Effector memory CD8-positive, alpha-beta T cell (primary cell): Measurements from ENCODE around the gene ARG1.

Experiments used
- ATAC-seq: fragments of 150-1000 bp; cut with Tn5 transposase; replicated peaks from 2 replicates; pipeline ENCODE4 v1.10.0; 2021; ENCODE audit warnings: mild to moderate bottlenecking, moderate library complexity
- DNase-seq, 3 experiments: peaks; one replicate each; pipeline ENCODE4 v3.0.0; 2021
- H3K27ac Mint-ChIP-seq, 2 donors: one replicate each; pipeline ENCODE4 v1.8.0; 2022; ENCODE audit warnings: mild to moderate bottlenecking in 2 of 2, mixed read lengths in 2 of 2, moderate library complexity in 2 of 2
- H3K27me3 Mint-ChIP-seq, 2 donors: one replicate each; pipeline ENCODE4 v1.8.0; 2022; ENCODE audit warnings: mixed read lengths in 2 of 2
- H3K36me3 Mint-ChIP-seq: one replicate; pipeline ENCODE4 v1.8.0; 2022; ENCODE audit warnings: mild to moderate bottlenecking, moderate library complexity, mixed read lengths; ENCODE audit not compliant: insufficient read depth
- H3K4me1 Mint-ChIP-seq, 2 donors: one replicate each; pipeline ENCODE4 v1.8.0; 2022; ENCODE audit warnings: low read depth in 2 of 2, mixed read lengths in 2 of 2
- H3K4me3 Mint-ChIP-seq, 2 donors: one replicate each; pipeline ENCODE4 v1.8.0; 2022; ENCODE audit warnings: mild to moderate bottlenecking in 2 of 2, mixed read lengths in 2 of 2, moderate library complexity in 2 of 2
- H3K9me3 Mint-ChIP-seq, 2 donors: one replicate each; pipeline ENCODE4 v1.8.0; 2022; ENCODE audit warnings: mixed read lengths in 2 of 2

ARG1 gene

DNA sequence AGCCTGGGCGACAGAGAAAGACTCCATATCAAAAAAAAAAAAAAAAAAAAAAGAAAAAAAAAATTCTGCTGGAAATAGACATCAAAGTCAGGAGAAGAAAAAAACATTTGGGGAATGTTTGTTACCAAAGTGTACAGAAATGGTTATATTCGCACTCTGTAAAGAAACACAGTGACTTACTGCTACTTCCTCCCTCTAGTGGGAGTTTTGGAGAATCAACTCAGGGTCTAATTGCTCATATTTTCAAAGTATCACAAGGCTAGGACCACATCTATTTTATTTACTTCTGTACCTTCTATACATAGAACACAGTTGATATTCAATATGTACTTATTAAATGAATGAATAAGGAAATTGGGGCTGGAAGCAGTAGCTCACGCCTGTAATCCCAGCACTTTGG, 24.4 kb downstream of the ARG1 start:
- no peak for ATAC-seq
- H3K27ac Mint-ChIP-seq, result no peak overlapping the region
- H3K4me1 Mint-ChIP-seq, result peaks cover 0 to 5% of the 10 kb centered on the region in 2 donors
- no peak overlapping the region for H3K4me3 Mint-ChIP-seq
- H3K27me3 Mint-ChIP-seq, result no peaks in the 10 kb centered on the region
- peaks cover 89% of the 10 kb centered on the region for H3K36me3 Mint-ChIP-seq
- no peak for DNase-seq
- no peaks in the 10 kb centered on the region for H3K9me3 Mint-ChIP-seq

DNA sequence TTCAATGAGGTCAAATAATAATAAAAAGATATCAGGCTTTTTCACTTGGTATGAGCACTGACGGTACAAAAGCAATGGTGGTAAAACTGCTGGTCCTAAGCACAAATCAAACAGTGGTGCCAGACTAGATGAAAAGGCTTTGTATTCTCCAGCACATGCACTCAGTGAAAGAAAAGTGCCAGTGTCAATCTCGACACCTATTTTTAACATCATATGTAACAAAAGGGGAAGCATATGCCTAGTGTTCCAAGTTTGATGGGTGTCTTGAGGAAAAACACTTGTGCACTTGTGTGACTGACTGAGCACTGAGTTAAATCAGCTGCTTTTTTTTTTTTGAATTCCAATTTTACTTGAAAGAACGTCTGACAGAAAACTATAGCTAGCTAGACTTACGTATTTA, 27.7 kb downstream of the ARG1 start:
- ATAC-seq (no peak), DNase-seq (no peak)
- Mint-ChIP-seq H3K4me3 (no peak overlapping the region), H3K27ac (peak overlapping the region in 1 of 2 donors; percentile 16), H3K27me3 (no peaks in the 10 kb centered on the region), H3K36me3 (peaks cover 88% of the 10 kb centered on the region), H3K4me1 (peaks cover 2 to 3% of the 10 kb centered on the region in 2 donors), H3K9me3 (no peaks in the 10 kb centered on the region)

DNA sequence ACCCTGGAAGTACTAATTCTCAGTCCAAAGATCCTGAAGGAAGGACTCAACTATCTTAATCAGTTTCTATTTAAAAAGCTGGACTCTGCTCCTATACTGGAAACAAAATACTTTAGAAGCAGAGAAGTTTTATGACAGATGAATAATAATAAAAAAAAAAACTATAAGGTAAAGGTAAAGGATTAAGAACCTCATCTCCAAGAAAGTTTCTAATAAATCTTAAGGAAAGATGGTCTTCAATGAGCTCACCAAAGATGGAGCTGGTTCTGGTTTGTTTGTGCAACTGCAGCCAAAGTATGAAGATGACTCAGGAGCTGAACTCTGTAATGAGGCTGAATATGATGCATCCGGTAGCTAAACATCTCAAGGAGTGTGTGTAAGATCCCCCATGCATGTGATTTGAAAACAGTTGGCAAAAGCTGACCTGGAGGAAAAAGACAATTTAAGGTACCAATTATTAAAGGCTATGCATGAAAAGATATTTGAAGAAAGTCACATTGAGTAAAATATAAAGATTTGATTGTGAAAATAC, 29.8 kb downstream of the ARG1 start:
- Mint-ChIP-seq H3K4me1 (peaks cover 2 to 7% of the 10 kb centered on the region in 2 donors), H3K36me3 (peaks cover 83% of the 10 kb centered on the region), H3K4me3 (no peak overlapping the region), H3K27ac (no peak overlapping the region), H3K27me3 (no peaks in the 10 kb centered on the region), H3K9me3 (no peaks in the 10 kb centered on the region)
- DNase-seq (no peak), ATAC-seq (no peak)

DNA sequence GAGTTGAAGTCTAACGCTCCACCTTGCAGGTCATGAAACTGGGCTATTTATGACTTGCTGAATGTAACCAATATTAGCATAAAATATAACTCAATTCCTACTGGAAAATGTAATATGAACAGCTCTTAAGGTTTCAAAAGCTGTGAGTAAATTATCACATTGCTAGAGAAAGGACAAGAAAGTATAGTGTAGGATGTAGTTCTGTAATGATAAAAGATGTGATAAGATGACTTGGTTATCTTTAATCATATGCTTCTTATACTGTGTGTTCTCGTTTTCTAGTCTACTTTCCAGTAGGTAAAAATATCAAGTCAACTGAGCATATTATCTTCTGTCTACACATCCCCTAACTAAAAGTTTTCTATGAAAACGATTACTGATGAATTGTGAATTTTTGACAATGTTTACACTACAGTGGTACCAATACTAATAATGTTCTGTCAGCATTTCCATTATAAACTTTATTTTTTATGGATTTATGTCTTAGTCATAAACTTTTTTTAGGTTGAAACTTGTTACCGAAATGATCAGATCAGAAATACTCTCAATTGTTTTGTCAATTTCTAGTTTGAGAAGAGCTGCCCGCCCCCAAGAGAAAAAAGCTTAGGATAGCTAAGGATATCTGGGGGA, 40.4 kb downstream of the ARG1 start:
- Mint-ChIP-seq H3K36me3 (peaks cover 81% of the 10 kb centered on the region), H3K4me3 (no peak overlapping the region), H3K27me3 (no peaks in the 10 kb centered on the region), H3K4me1 (peaks cover 4 to 7% of the 10 kb centered on the region in 2 donors), H3K9me3 (no peaks in the 10 kb centered on the region), H3K27ac (no peak overlapping the region)
- DNase-seq (no peak), ATAC-seq (no peak)

DNA sequence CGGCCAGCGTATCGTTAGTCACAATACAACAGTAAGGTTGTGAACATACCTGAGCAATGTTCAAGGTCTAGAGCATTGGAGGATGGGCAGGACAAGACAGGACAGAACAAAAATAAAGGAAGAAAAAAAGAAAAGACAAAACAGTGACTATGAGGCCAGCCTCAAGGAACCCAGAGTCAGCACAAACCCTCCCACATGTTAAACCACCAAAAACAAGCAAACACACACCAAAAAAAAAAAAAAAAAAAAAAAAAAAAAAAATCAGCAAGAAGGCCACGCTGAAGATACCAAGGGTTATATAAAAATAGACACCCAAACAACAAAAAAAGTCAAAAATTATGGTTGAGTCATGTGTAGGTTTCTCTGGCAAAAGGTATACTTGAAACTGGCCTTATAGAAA, 42.2 kb downstream of the ARG1 start:
- Mint-ChIP-seq H3K36me3 (peaks cover 88% of the 10 kb centered on the region), H3K4me3 (no peak overlapping the region), H3K9me3 (no peaks in the 10 kb centered on the region), H3K4me1 (peaks cover 4 to 7% of the 10 kb centered on the region in 2 donors), H3K27ac (no peak overlapping the region), H3K27me3 (no peaks in the 10 kb centered on the region)
- DNase-seq, result no peak
- no peak for ATAC-seq

DNA sequence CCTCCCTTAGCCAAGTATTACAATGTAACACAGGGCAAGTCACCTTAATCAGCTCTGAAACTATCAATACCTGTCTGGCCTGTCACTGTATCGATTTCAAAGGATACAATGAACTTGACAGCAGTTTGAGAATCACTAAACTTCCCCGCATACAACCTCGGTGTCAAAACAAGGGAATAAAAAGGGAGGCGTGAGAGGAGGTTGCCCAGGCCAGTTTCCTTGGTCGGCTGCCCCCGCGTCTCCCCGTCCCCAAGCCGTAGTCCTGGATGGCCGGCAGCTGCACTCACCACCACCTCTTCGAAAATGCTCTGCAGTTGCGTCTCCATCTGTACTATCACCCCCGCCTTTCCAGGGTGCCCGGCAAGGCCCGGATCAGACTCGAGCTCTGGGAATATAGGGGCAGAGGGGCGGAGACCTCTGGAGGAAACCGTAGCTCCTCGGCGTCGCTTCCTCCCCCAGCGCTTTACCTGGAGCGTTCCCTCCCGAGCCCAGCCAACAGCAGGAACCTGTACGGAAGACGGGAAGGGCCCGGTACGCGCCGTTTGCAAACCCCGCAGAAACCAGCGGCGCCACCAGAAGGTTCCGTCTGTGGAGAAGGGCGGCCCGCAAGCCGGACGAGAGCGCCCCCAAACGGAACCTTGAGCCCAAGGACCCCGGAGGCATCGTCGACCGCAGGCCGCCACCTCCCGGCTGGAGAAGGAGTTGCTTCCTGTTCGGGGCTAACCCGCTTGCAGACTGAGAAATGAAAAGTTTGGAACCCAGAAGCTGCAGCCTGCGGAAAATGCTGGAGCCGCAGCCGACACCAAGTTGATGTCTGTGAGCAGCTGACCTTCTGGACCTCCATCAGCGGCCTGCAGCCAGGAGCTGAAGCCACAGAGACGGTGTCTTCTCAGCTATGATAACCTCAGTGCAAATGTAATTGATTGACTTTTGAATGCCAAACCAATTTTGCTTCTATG, 55.0 kb downstream of the ARG1 start, which contains the start of gene MED23:
Gene MED23, minus strand, starts transcription at position 519 of the 959 bp plus-strand sequence. Its CDS starts 193 bp downstream, at position 326.
- Mint-ChIP-seq H3K9me3 (no peaks in the 10 kb centered on the region), H3K4me3 (peak within 1 kb of the TSS; percentile 97 to 99), H3K36me3 (peaks cover 33% of the 10 kb centered on the region), H3K27ac (peak within 1 kb of the TSS; percentile 92 to 96), H3K27me3 (no peaks in the 10 kb centered on the region), H3K4me1 (peaks cover 8 to 23% of the 10 kb centered on the region in 2 donors)
- DNase-seq, result peak; percentile 96 to 99 (median 97)
- ATAC-seq, result peak; percentile 92

DNA sequence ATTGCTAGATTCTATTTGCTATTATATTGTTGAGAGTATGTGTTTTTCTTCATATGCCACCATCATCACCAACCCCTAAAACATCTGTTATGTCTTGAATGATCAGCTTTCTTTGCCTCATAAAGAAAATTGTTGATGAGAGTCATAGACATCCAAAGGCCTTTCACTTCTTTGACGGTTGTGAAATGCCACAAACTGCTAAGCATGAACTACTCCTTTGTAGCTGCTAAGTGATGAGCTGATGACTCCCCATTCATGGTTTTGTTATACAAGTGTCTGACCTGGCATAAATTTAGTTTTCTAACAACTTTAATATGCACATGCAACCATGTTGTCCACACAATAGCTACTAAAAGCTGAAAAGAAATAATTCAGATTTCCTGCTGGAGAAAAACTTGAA, 55.7 kb downstream of the ARG1 start:
- no peak for DNase-seq
- no peak for ATAC-seq
- Mint-ChIP-seq H3K27me3 (no peaks in the 10 kb centered on the region), H3K36me3 (peaks cover 25% of the 10 kb centered on the region), H3K9me3 (no peaks in the 10 kb centered on the region), H3K4me3 (peak overlapping the region; percentile 97 to 99), H3K27ac (peak overlapping the region; percentile 52 to 96), H3K4me1 (peaks cover 8 to 23% of the 10 kb centered on the region in 2 donors)

DNA sequence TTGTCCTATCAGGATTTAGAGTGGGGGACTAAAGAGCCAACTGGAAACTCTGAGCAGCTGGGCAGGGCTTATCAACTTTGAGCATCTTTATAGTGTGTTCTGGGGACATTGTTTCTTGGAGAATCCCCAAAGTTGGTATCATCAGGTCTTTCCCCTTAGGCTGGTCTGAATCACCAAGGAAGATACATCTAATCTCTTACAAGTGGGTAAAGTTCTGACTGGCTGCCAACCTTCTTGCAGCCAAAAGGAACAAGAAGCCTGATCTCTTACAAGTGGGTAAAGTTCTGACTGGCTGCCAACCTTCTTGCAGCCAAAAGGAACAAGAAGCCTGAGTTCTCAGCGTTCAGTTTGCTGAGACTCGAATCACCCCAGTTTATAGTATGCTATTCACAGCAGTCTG, 56.6 kb downstream of the ARG1 start:
- no peak for ATAC-seq
- DNase-seq, result no peak
- H3K4me3 Mint-ChIP-seq, result no peak overlapping the region
- H3K36me3 Mint-ChIP-seq, result peaks cover 16% of the 10 kb centered on the region
- H3K9me3 Mint-ChIP-seq, result no peaks in the 10 kb centered on the region
- no peaks in the 10 kb centered on the region for H3K27me3 Mint-ChIP-seq
- peaks cover 8 to 23% of the 10 kb centered on the region in 2 donors for H3K4me1 Mint-ChIP-seq
- peak overlapping the region in 1 of 2 donors; percentile 52 for H3K27ac Mint-ChIP-seq

DNA sequence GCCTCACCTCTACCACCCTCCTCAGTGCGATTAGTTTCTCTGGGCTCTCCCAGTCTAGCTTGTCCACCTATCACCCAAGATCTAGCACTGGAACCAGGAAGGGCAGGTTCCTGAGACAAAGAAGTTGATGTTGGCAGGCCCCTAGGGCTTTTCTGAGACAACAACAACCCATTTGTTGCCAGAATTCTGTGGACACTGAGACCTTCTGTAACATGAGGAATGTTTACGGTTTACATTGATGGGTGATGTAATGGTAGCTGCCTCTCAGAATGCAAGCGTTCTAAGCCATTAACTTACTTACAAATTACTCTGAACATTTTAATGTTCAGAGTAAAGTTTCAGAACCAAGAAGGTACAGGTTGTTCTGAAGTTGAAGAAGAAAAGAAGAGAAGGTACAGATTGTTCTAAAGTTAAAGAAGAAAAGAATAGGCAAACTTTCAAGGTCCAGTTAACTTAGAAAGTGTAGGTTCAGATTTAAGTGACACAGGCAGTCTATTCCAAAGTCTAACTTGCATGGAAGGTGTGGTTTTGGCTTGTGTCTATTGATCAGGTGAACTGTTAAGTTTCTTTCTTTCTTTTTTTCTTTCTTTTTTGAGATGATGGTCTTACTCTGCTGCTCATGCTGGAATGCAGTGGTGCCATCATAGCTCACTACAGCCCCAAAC, 58.7 kb downstream of the ARG1 start:
- H3K27ac Mint-ChIP-seq, result no peak overlapping the region
- peaks cover 8 to 17% of the 10 kb centered on the region in 2 donors for H3K4me1 Mint-ChIP-seq
- no peaks in the 10 kb centered on the region for H3K9me3 Mint-ChIP-seq
- no peaks in the 10 kb centered on the region for H3K27me3 Mint-ChIP-seq
- peaks cover 6% of the 10 kb centered on the region for H3K36me3 Mint-ChIP-seq
- H3K4me3 Mint-ChIP-seq, result no peak overlapping the region
- ATAC-seq, result no peak
- no peak for DNase-seq
